SK-N-SH (cell line): ENCODE results near the gene CCT2. TPM values are rescaled to one million over a fixed set of nuclear protein-coding genes. Genes with fewer than 3 reads are reported as not detected.
A peak's percentile ranks its signal among the peaks of the same experiment; 100 is the strongest.

Experiments
- CTCF ChIA-PET: fragments of 300-600, 350-600 bp; formaldehyde crosslinking; extraction: SDS; loops from one replicate; lab custom pipeline; 2021; lab: Yijun Ruan, JAX
- POLR2A ChIA-PET: fragments of 350-600 bp; sonication (Branson Sonifier 250); formaldehyde crosslinking; extraction: SDS; loops from one replicate; lab custom pipeline; 2020; ENCODE audit warnings: antibody characterized with exemption, inconsistent platforms; lab: Yijun Ruan, JAX
- DNase-seq: peaks from one replicate; pipeline ENCODE4 v3.0.0; 2012
- H2AFZ ChIP-seq: fragments of 200-600 bp; sonication (generic); 2 replicates; pipeline ENCODE4 v1.8.1; 2016; ENCODE audit warnings: antibody characterized with exemption, mild to moderate bottlenecking, low read depth
- H3F3A ChIP-seq: fragments of 200-600 bp; sonication (generic); replicated peaks from 2 replicates; pipeline ENCODE3; 2016; ENCODE audit warnings: antibody characterized with exemption, mild to moderate bottlenecking; ENCODE audit not compliant: insufficient read depth
- H3K27ac ChIP-seq, 2 experiments: fragments of 200-500 bp in 1 of 2; fragments of 200-600 bp in 1 of 2; sonication (Bioruptor generic) in 1 of 2; sonication (generic), shearing (Covaris generic) in 1 of 2; 2 replicates each; pipeline versions ENCODE4 v1.5.1 to v1.6.1; 2014 to 2016; ENCODE audit warnings: low read depth in 2 of 2, inconsistent platforms in 1 of 2, low read length in 1 of 2, mild to moderate bottlenecking in 1 of 2, mixed read lengths in 1 of 2
- H3K27me3 ChIP-seq: fragments of 200-600 bp; sonication (generic), shearing (Covaris generic); 2 replicates; pipeline ENCODE4 v1.6.1; 2016; ENCODE audit warnings: mixed run types; ENCODE audit not compliant: insufficient read depth
- H3K36me3 ChIP-seq, 2 experiments: fragments of 200-500 bp in 1 of 2; fragments of 200-600 bp in 1 of 2; sonication (Bioruptor generic) in 1 of 2; sonication (generic) in 1 of 2; replicated peaks in 1 of 2; 2 replicates each; pipeline versions ENCODE3 to v1.5.1; 2014 to 2016; ENCODE audit warnings: low read length in 1 of 2, mild to moderate bottlenecking in 1 of 2; ENCODE audit not compliant: insufficient read depth in 2 of 2, control insufficient read depth in 1 of 2
- H3K4me1 ChIP-seq, 2 experiments: fragments of 200-500 bp in 1 of 2; fragments of 200-600 bp in 1 of 2; sonication (Bioruptor generic) in 1 of 2; sonication (generic), shearing (Covaris generic) in 1 of 2; 2 replicates each; pipeline versions ENCODE4 v1.5.1 to v1.6.1; 2014 to 2016; ENCODE audit warnings: low read depth in 1 of 2, low read length in 1 of 2, mixed run types in 1 of 2; ENCODE audit not compliant: insufficient read depth in 2 of 2, control insufficient read depth in 1 of 2
- H3K4me2 ChIP-seq: fragments of 200-600 bp; sonication (generic), shearing (Covaris generic); 2 replicates; pipeline ENCODE4 v1.6.1; 2017; ENCODE audit warnings: mixed run types
- H3K4me3 ChIP-seq, 2 experiments: fragments of 200-500 bp in 1 of 2; fragments of 200-600 bp in 1 of 2; sonication (Bioruptor generic) in 1 of 2; sonication (generic), shearing (Covaris generic) in 1 of 2; 2 replicates each; pipeline versions ENCODE4 v1.5.1 to v1.8.1; 2014 to 2016; ENCODE audit warnings: low read depth in 2 of 2, inconsistent platforms in 1 of 2, low read length in 1 of 2, mild to moderate bottlenecking in 1 of 2, mixed read lengths in 1 of 2, moderate library complexity in 1 of 2
- H3K79me2 ChIP-seq: fragments of 200-600 bp; sonication (generic); 2 replicates; pipeline ENCODE4 v1.8.1; 2017; ENCODE audit warnings: mild to moderate bottlenecking; ENCODE audit not compliant: insufficient read depth
- H3K9ac ChIP-seq: fragments of 200-600 bp; sonication (generic); 2 replicates; pipeline ENCODE4 v1.6.1; 2017; ENCODE audit warnings: mixed run types
- H3K9me2 ChIP-seq: fragments of 200-600 bp; sonication (generic); 2 replicates; pipeline ENCODE4 v1.6.1; 2017; ENCODE audit warnings: mixed run types
- H3K9me3 ChIP-seq: fragments of 200-600 bp; sonication (generic); 2 replicates; pipeline ENCODE4 v1.6.1; 2017; ENCODE audit warnings: mixed run types, mild to moderate bottlenecking, moderate library complexity
- H4K20me1 ChIP-seq: fragments of 200-600 bp; sonication (generic); 2 replicates; pipeline ENCODE4 v1.6.1; 2017; ENCODE audit warnings: mild to moderate bottlenecking, mixed run types; ENCODE audit not compliant: insufficient read depth
- CHD2 ChIP-seq: fragments of 150-350 bp; IDR thresholded peaks from 2 replicates; pipeline ENCODE4 v1.6.1; 2018; ENCODE audit warnings: low read length; ENCODE audit not compliant: partially characterized antibody
- EP300 ChIP-seq, 2 experiments: IDR thresholded peaks; 2 replicates each; pipeline versions ENCODE4 v1.4.0 to v1.6.1; 2012; ENCODE audit warnings: borderline replicate concordance in 1 of 2, low read depth in 1 of 2, low read length in 1 of 2
- FOXJ3 ChIP-seq: sonication (generic); formaldehyde crosslinking; IDR thresholded peaks from 2 replicates; pipeline ENCODE4 v1.5.1; 2020; ENCODE audit warnings: mild to moderate bottlenecking, missing genetic modification reagents
- FOXM1 ChIP-seq: IDR thresholded peaks from 2 replicates; pipeline ENCODE4 v1.4.0; 2012; ENCODE audit warnings: low read depth, mild to moderate bottlenecking
- MAX ChIP-seq: IDR thresholded peaks from 2 replicates; pipeline ENCODE4 v1.4.0; 2012; ENCODE audit warnings: low read depth
- MEF2A ChIP-seq: IDR thresholded peaks from 2 replicates; pipeline ENCODE4 v1.4.0; 2012; ENCODE audit warnings: low read depth, borderline replicate concordance
- MXI1 ChIP-seq: IDR thresholded peaks from 2 replicates; pipeline ENCODE4 v1.6.1; 2012; ENCODE audit warnings: mild to moderate bottlenecking, low read depth, low read length, improper control_type of control experiment
- NFIC ChIP-seq: IDR thresholded peaks from 2 replicates; pipeline ENCODE4 v1.4.0; 2012; ENCODE audit warnings: borderline replicate concordance
- NRF1 ChIP-seq: IDR thresholded peaks from 2 replicates; pipeline ENCODE4 v1.6.1; 2012; ENCODE audit warnings: low read depth, mild to moderate bottlenecking, low read length
- POLR2AphosphoS5 ChIP-seq: IDR thresholded peaks from 2 replicates; pipeline ENCODE4 v1.6.1; 2012; ENCODE audit warnings: low read depth, low read length
- RAD21 ChIP-seq: IDR thresholded peaks from 2 replicates; pipeline ENCODE4 v1.6.1; 2012; ENCODE audit warnings: mild to moderate bottlenecking, low read length
- RCOR1 ChIP-seq: fragments of 150-350 bp; IDR thresholded peaks from 2 replicates; pipeline ENCODE4 v1.6.1; 2017; ENCODE audit warnings: antibody characterized with exemption, low read length
- SMC3 ChIP-seq: IDR thresholded peaks from 2 replicates; pipeline ENCODE4 v1.6.1; 2012; ENCODE audit warnings: low read depth, low read length, improper control_type of control experiment
- TCF12 ChIP-seq: IDR thresholded peaks from 2 replicates; pipeline ENCODE4 v1.4.0; 2012
- TEAD4 ChIP-seq: IDR thresholded peaks from 2 replicates; pipeline ENCODE4 v1.4.0; 2012; ENCODE audit warnings: mild to moderate bottlenecking, borderline replicate concordance; ENCODE audit not compliant: insufficient read depth
- USF2 ChIP-seq: fragments of 150-350 bp; IDR thresholded peaks from 2 replicates; pipeline ENCODE4 v1.6.1; 2017; ENCODE audit warnings: antibody characterized with exemption, low read length, low read depth, borderline replicate concordance
- WGBS: methylation state at CpG from one replicate; pipeline ENCODE4 v1.1.6; 2017; ENCODE audit warnings: low lambda C conversion rate; 5-methylcytosine and 5-hydroxymethylcytosine counted together
- polyA plus RNA-seq, 3 experiments: library from polyadenylated mRNA; depleted of rRNA; stranded (reverse); fragments of >200 nt; gene quantifications; 2 replicates each; pipeline ENCODE4 v1.2.3, GENCODE V29; 2012
- TF ChIP-seq, protein P1 (sequence below): fragments of 150-350 bp; IDR thresholded peaks from 2 replicates; pipeline ENCODE4 v1.6.1; 2016; ENCODE audit warnings: mild to moderate bottlenecking, low read depth, low read length
- TF ChIP-seq, protein P2 (sequence below): IDR thresholded peaks from 2 replicates; pipeline ENCODE4 v1.4.0; 2012; ENCODE audit warnings: low read depth, borderline replicate concordance

The CCT2 gene
- polyA plus RNA-seq, 1 of the 3 experiments (the other 2 are of a cell fraction): 181 TPM

DNA sequence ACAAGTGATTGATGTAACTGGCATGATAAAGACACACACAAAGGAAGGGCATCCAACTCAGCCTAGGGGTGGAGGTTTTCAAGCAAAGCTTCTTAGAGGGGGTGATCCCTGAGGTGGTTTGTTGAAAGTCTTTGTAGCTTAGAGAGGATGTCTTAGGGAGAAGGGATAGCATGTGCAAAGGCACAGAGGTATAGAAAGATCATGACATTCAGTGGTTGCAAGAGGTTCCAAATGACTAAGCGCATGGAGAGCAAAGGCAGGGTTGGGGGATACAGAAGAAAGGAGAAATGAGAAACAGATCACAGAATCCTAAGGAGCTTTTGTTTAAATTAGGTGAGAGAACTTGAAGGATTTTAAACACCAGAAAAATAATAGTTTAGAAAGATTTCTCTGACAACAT lies 5.2 kb upstream of the CCT2 start:
- CTCF ChIA-PET: interaction anchor here (0.6 to 3.1 kb wide), 5 partner anchors 10 to 222 kb away, joined by 3 to 27 read pairs (median 3); no protein-coding TSS in a partner anchor
- no peaks in the 10 kb centered on the region for H3K9me2 ChIP-seq
- H3K9ac ChIP-seq: no peak overlapping the region
- H3K27me3 ChIP-seq: no peaks in the 10 kb centered on the region
- H3K4me3 ChIP-seq: no peak overlapping the region
- peaks cover 14% of the 10 kb centered on the region for H3F3A ChIP-seq
- no peak overlapping the region for H2AFZ ChIP-seq
- WGBS: 97% methylated on average over 1 of the region's 1 CpG
- H3K36me3 ChIP-seq: peaks cover 20 to 27% of the 10 kb centered on the region in 2 experiments
- no peak for TF ChIP-seq MXI1
- TF ChIP-seq RAD21: no peak
- TF ChIP-seq CHD2: no peak
- TF ChIP-seq MAX: no peak
- TF ChIP-seq, protein P1, sequence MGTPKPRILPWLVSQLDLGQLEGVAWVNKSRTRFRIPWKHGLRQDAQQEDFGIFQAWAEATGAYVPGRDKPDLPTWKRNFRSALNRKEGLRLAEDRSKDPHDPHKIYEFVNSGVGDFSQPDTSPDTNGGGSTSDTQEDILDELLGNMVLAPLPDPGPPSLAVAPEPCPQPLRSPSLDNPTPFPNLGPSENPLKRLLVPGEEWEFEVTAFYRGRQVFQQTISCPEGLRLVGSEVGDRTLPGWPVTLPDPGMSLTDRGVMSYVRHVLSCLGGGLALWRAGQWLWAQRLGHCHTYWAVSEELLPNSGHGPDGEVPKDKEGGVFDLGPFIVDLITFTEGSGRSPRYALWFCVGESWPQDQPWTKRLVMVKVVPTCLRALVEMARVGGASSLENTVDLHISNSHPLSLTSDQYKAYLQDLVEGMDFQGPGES: no peak
- no peak for TF ChIP-seq EP300 (IDR thresholded peaks at IDR 0.05; ENCODE audit: borderline replicate concordance in 1 of 2, low read depth in 1 of 2, low read length in 1 of 2)
- no peak for TF ChIP-seq SMC3
- no peak overlapping the region for H3K4me2 ChIP-seq
- no peaks in the 10 kb centered on the region for H4K20me1 ChIP-seq
- no peak overlapping the region for H3K27ac ChIP-seq
- H3K9me3 ChIP-seq: no peaks in the 10 kb centered on the region
- no peaks in the 10 kb centered on the region; the same call in 1 of the 2 replicates for H3K79me2 ChIP-seq
- POLR2A ChIA-PET: no interaction called here
- peaks cover 0 to 2% of the 10 kb centered on the region in 2 experiments; a peak in 2 of 4 replicates for H3K4me1 ChIP-seq
- DNase-seq: no peak

- TF ChIP-seq RAD21: peak; percentile 30
- TF ChIP-seq CHD2: no peak
- peaks cover 27% of the 10 kb centered on the region for H3K79me2 ChIP-seq
- no peak overlapping the region for H3K4me2 ChIP-seq
- peaks cover 12% of the 10 kb centered on the region for H4K20me1 ChIP-seq
- H3K9ac ChIP-seq: no peak overlapping the region
- ChIA-PET POLR2A (no interaction called here), CTCF (interaction anchor here (0.7 to 2.4 kb wide), 7 partner anchors 12 to 293 kb away, joined by 3 to 9 read pairs (median 4); no protein-coding TSS in a partner anchor)
- DNase-seq: no peak
- peaks cover 5 to 6% of the 10 kb centered on the region in 2 experiments; a peak in 3 of 4 replicates for H3K4me1 ChIP-seq
- no peaks in the 10 kb centered on the region for H3K27me3 ChIP-seq
- H3F3A ChIP-seq: peaks cover 14% of the 10 kb centered on the region
- H3K9me2 ChIP-seq: no peaks in the 10 kb centered on the region
- no peak overlapping the region for H3K4me3 ChIP-seq
- no peak overlapping the region for H2AFZ ChIP-seq
- H3K27ac ChIP-seq: no peak overlapping the region
- no peaks in the 10 kb centered on the region for H3K9me3 ChIP-seq
- peaks cover 22 to 34% of the 10 kb centered on the region in 2 experiments for H3K36me3 ChIP-seq
These were observed 2.1 kb upstream of the CCT2 start for GRCh38 chr12:69583203-69583602.

- H3K36me3 ChIP-seq: peaks cover 66 to 73% of the 10 kb centered on the region in 2 experiments
- CTCF ChIA-PET: interaction anchor here (1.3 kb wide), 2 partner anchors 12 to 51 kb away, joined by 3 to 5 read pairs; no protein-coding TSS in a partner anchor
- no peak overlapping the region for H3K4me2 ChIP-seq
- no peak overlapping the region for H3K27ac ChIP-seq
- no peaks in the 10 kb centered on the region for H3K27me3 ChIP-seq
- H3K4me1 ChIP-seq: peaks cover 4 to 5% of the 10 kb centered on the region in 2 experiments; a peak in 3 of 4 replicates
- H3K9me3 ChIP-seq: no peaks in the 10 kb centered on the region
- H2AFZ ChIP-seq: no peak overlapping the region
- peaks cover 6% of the 10 kb centered on the region for H3F3A ChIP-seq
- WGBS: 96% methylated on average over 4 of the region's 4 CpGs
- peaks cover 12% of the 10 kb centered on the region for H4K20me1 ChIP-seq
- no peak for DNase-seq
- no peaks in the 10 kb centered on the region for H3K9me2 ChIP-seq
- POLR2A ChIA-PET: no interaction called here
- H3K79me2 ChIP-seq: peaks cover 68% of the 10 kb centered on the region
- no peak overlapping the region for H3K9ac ChIP-seq
- no peak overlapping the region for H3K4me3 ChIP-seq
- TF ChIP-seq, protein P2, sequence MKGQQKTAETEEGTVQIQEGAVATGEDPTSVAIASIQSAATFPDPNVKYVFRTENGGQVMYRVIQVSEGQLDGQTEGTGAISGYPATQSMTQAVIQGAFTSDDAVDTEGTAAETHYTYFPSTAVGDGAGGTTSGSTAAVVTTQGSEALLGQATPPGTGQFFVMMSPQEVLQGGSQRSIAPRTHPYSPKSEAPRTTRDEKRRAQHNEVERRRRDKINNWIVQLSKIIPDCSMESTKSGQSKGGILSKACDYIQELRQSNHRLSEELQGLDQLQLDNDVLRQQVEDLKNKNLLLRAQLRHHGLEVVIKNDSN: no peak
- TF ChIP-seq FOXM1: no peak
- no peak for TF ChIP-seq MEF2A
- no peak for TF ChIP-seq TCF12
- TF ChIP-seq, protein P1: no peak
- TF ChIP-seq RCOR1: no peak
- TF ChIP-seq FOXJ3 (CRISPR knock-in tag): no peak
- TF ChIP-seq POLR2AphosphoS5: no peak
- TF ChIP-seq NFIC: no peak
- TF ChIP-seq USF2: no peak
- TF ChIP-seq SMC3: no peak
- TF ChIP-seq CHD2: no peak
- TF ChIP-seq NRF1: no peak
- TF ChIP-seq TEAD4: no peak
These were observed 3.3 kb downstream of the CCT2 start for GRCh38 chr12:69588527-69588926.
